IMR-90 (cell line): ENCODE results near the gene CALML3. TPM values are rescaled to one million over a fixed set of nuclear protein-coding genes. Genes with fewer than 3 reads are reported as not detected.

ENCODE experiments used
- ATAC-seq: fragments of 200-7000 bp; cut with Tn5 transposase; 2 replicates; pipeline ENCODE4 v1.9.1; 2020; ENCODE audit warnings: low read depth, mild to moderate bottlenecking, moderate library complexity
- BruUV-seq: library from RNA; stranded (reverse); fragments of 400-500 nt; replicated peaks from 2 replicates; lab custom pipeline; 2021; lab: Mats Ljungman, UMichigan
- CTCF ChIA-PET: fragments of 300-600 bp; formaldehyde crosslinking; extraction: SDS; loops from one replicate; lab custom pipeline; 2021; ENCODE audit warnings: antibody characterized with exemption; lab: Yijun Ruan, JAX
- POLR2A ChIA-PET: fragments of 300-600 bp; sonication (Branson Sonifier 250); formaldehyde crosslinking; loops from one replicate; lab custom pipeline; 2022; ENCODE audit warnings: antibody characterized with exemption; ENCODE audit not compliant: unreplicated experiment; lab: Charles Lee
- DNase-seq: peaks from one replicate; pipeline ENCODE4 v3.0.0; 2013
- H2AFZ ChIP-seq: replicated peaks from 2 replicates; pipeline ENCODE3; 2013; ENCODE audit warnings: low read length, mild to moderate bottlenecking; ENCODE audit not compliant: poor library complexity
- H2AK5ac ChIP-seq: 2 replicates; pipeline ENCODE4 v1.6.1; 2013; ENCODE audit warnings: low read depth, low read length, inconsistent platforms
- H2AK9ac ChIP-seq: replicated peaks from 2 replicates; pipeline ENCODE3; 2013; ENCODE audit warnings: mild to moderate bottlenecking, low read depth, low read length, moderate library complexity; ENCODE audit not compliant: poor library complexity
- H2BK120ac ChIP-seq: 2 replicates; pipeline ENCODE4 v1.6.1; 2013; ENCODE audit warnings: low read depth, low read length, inconsistent platforms
- H2BK15ac ChIP-seq: 3 replicates; pipeline ENCODE4 v1.6.1; 2013; ENCODE audit warnings: low read depth, low read length, inconsistent platforms
- H2BK20ac ChIP-seq: 2 replicates; pipeline ENCODE4 v1.6.1; 2013; ENCODE audit warnings: low read depth, mild to moderate bottlenecking, inconsistent platforms, low read length, moderate library complexity
- H2BK5ac ChIP-seq: 2 replicates; pipeline ENCODE4 v1.6.1; 2013; ENCODE audit warnings: mild to moderate bottlenecking, low read depth, low read length, inconsistent platforms; ENCODE audit not compliant: poor library complexity, severe bottlenecking
- H3K14ac ChIP-seq: replicated peaks from 2 replicates; pipeline ENCODE4 v1.6.1; 2013; ENCODE audit warnings: low read depth, low read length, inconsistent platforms
- H3K18ac ChIP-seq: 2 replicates; pipeline ENCODE4 v1.6.1; 2013; ENCODE audit warnings: low read depth, low read length, control low read depth
- H3K23ac ChIP-seq: 2 replicates; pipeline ENCODE4 v1.6.1; 2013; ENCODE audit warnings: low read depth, low read length, inconsistent platforms
- H3K27ac ChIP-seq: 2 replicates; pipeline ENCODE4 v1.5.1; 2013; ENCODE audit warnings: mild to moderate bottlenecking, control low read depth, low read length; ENCODE audit not compliant: insufficient read depth
- H3K27me3 ChIP-seq: 2 replicates; pipeline ENCODE4 v1.6.1; 2013; ENCODE audit warnings: low read length; ENCODE audit not compliant: control insufficient read depth, insufficient read depth
- H3K36me3 ChIP-seq: 2 replicates; pipeline ENCODE4 v1.6.1; 2013; ENCODE audit warnings: low read length, mixed read lengths; ENCODE audit not compliant: control insufficient read depth, insufficient read depth
- H3K4ac ChIP-seq: 2 replicates; pipeline ENCODE4 v1.6.1; 2013; ENCODE audit warnings: low read depth, low read length, inconsistent platforms
- H3K4me1 ChIP-seq: 2 replicates; pipeline ENCODE4 v1.6.1; 2013; ENCODE audit warnings: low read length, mixed read lengths; ENCODE audit not compliant: control insufficient read depth, insufficient read depth
- H3K4me2 ChIP-seq: 2 replicates; pipeline ENCODE4 v1.6.1; 2013; ENCODE audit warnings: low read depth, mild to moderate bottlenecking, control low read depth, low read length, moderate library complexity
- H3K4me3 ChIP-seq: 2 replicates; pipeline ENCODE4 v1.5.1; 2013; ENCODE audit warnings: low read depth, mild to moderate bottlenecking, control low read depth, low read length, moderate library complexity; ENCODE audit not compliant: insufficient read depth
- H3K56ac ChIP-seq: 2 replicates; pipeline ENCODE4 v1.6.1; 2013; ENCODE audit warnings: low read length, inconsistent platforms; ENCODE audit not compliant: insufficient read depth; ENCODE audit errors: extremely low read depth
- H3K79me1 ChIP-seq, 2 experiments: 2 replicates each; pipeline ENCODE4 v1.6.1; 2013; ENCODE audit warnings: low read length in 2 of 2, inconsistent platforms in 1 of 2, low read depth in 1 of 2
- H3K9ac ChIP-seq: 2 replicates; pipeline ENCODE4 v1.6.1; 2013; ENCODE audit warnings: low read depth, low read length, control low read depth
- H3K9me1 ChIP-seq: 2 replicates; pipeline ENCODE4 v1.6.1; 2013; ENCODE audit warnings: low read length, inconsistent platforms; ENCODE audit not compliant: insufficient read depth
- H3K9me3 ChIP-seq: 2 replicates; pipeline ENCODE4 v1.6.1; 2013; ENCODE audit warnings: low read length; ENCODE audit not compliant: control insufficient read depth, insufficient read depth
- H4K20me1 ChIP-seq: 2 replicates; pipeline ENCODE4 v1.6.1; 2013; ENCODE audit warnings: low read length, inconsistent platforms; ENCODE audit not compliant: insufficient read depth
- H4K5ac ChIP-seq: 2 replicates; pipeline ENCODE4 v1.6.1; 2013; ENCODE audit warnings: mild to moderate bottlenecking, low read depth, low read length, control low read depth
- H4K8ac ChIP-seq, 2 experiments: 2 replicates each; pipeline ENCODE4 v1.6.1; 2013; ENCODE audit warnings: low read depth in 2 of 2, low read length in 2 of 2, control low read depth in 1 of 2, inconsistent platforms in 1 of 2
- H4K91ac ChIP-seq: 2 replicates; pipeline ENCODE4 v1.6.1; 2013; ENCODE audit warnings: low read depth, low read length, inconsistent platforms; ENCODE audit not compliant: insufficient read depth
- CEBPB ChIP-seq: IDR thresholded peaks from 2 replicates; pipeline ENCODE4 v1.6.1; 2012; ENCODE audit warnings: low read depth, low read length, improper control_type of control experiment
- FOS ChIP-seq: fragments of 150-350 bp; IDR thresholded peaks from 2 replicates; pipeline ENCODE4 v1.6.1; 2016; ENCODE audit warnings: low read depth, low read length
- MAZ ChIP-seq: IDR thresholded peaks from 2 replicates; pipeline ENCODE4 v1.6.1; 2012; ENCODE audit warnings: low read depth, mild to moderate bottlenecking, low read length, improper control_type of control experiment, moderate library complexity, borderline replicate concordance
- MXI1 ChIP-seq: IDR thresholded peaks from 2 replicates; pipeline ENCODE4 v1.6.1; 2012; ENCODE audit warnings: low read depth, mild to moderate bottlenecking, low read length, moderate library complexity, borderline replicate concordance
- NFE2L2 ChIP-seq: fragments of 150-350 bp; IDR thresholded peaks from 2 replicates; pipeline ENCODE4 v1.6.1; 2016; ENCODE audit warnings: low read depth, mild to moderate bottlenecking, low read length
- RFX5 ChIP-seq: IDR thresholded peaks from 2 replicates; pipeline ENCODE4 v1.8.0; 2012; ENCODE audit warnings: low read depth, mild to moderate bottlenecking, low read length, moderate library complexity
- SMC3 ChIP-seq: fragments of 150-350 bp; IDR thresholded peaks from 2 replicates; pipeline ENCODE4 v1.6.1; 2016; ENCODE audit warnings: low read depth, mild to moderate bottlenecking, antibody characterized with exemption, low read length, moderate library complexity
- WGBS, 2 experiments: methylation state at CpG; one replicate each; pipeline versions ENCODE4 v1.1.5 to v1.1.7; 2013; ENCODE audit warnings: missing lambda C conversion rate in 2 of 2; ENCODE audit not compliant: insufficient read length in 1 of 2; ENCODE audit errors: extremely low coverage in 2 of 2; 5-methylcytosine and 5-hydroxymethylcytosine counted together
- dilution Hi-C: fragments of 300-500 bp; cut with HindIII; formaldehyde crosslinking; loops from one replicate; pipeline ENCODE4 v1.14.3; 2018; ENCODE audit warnings: low sequenced_read_pairs; ENCODE audit not compliant: unreplicated experiment
- in situ Hi-C: fragments of 300-500 bp; cut with MboI; formaldehyde crosslinking; loops from 3 replicates; pipeline ENCODE4 v1.14.3; 2019; ENCODE audit warnings: low sequenced_read_pairs, inconsistent platforms, mixed read lengths
- intact Hi-C: fragments of 100-400 bp; cut with micrococcal nuclease; formaldehyde crosslinking; loops from 2 replicates; pipeline ENCODE4 v1.10.0; 2022
- polyA plus RNA-seq, 3 experiments: library from polyadenylated mRNA; depleted of rRNA; stranded (reverse); fragments of >200 nt; gene quantifications; 2 replicates each; pipeline ENCODE4 v1.2.3, GENCODE V29; 2012; ENCODE audit warnings: low replicate concordance in 1 of 3
- total RNA-seq: library from RNA; depleted of rRNA; stranded (reverse); fragments of >200 nt; gene quantifications from 2 replicates; pipeline ENCODE4 v1.2.3, GENCODE V29; 2012
- TF ChIP-seq, protein P1 (sequence below): fragments of 150-350 bp; IDR thresholded peaks from 2 replicates; pipeline ENCODE4 v1.6.1; 2016; ENCODE audit warnings: low read depth, mild to moderate bottlenecking, low read length, moderate library complexity, borderline replicate concordance

The CALML3 gene
- total and polyA plus RNA-seq, 2 of the 4 experiments (the other 2 are of a cell fraction): not detected

GRCh38 chr10:5536486-5537081 is 11.8 kb downstream of the CALML3 start:
- Histone ChIP-seq H3K9me3 (peaks cover 1% of the 10 kb centered on the region; the same call in 1 of the 2 replicates), H3K27ac (no peak overlapping the region), H3K23ac (no peak overlapping the region), H3K18ac (no peak overlapping the region), H4K20me1 (no peaks in the 10 kb centered on the region), H3K14ac (no peak overlapping the region), H3K27me3 (no peaks in the 10 kb centered on the region), H2AK5ac (peak overlapping the region; percentile 61; the same call in 1 of the 2 replicates), H3K9me1 (peaks cover 3% of the 10 kb centered on the region; the same call in 1 of the 2 replicates), H3K4me2 (no peak overlapping the region), H3K4me1 (peaks cover 10% of the 10 kb centered on the region), H2BK20ac (no peak overlapping the region), H4K91ac (no peak overlapping the region), H2BK120ac (no peak overlapping the region), H2AK9ac (no peak overlapping the region), H4K5ac (no peak overlapping the region; the same call in 1 of the 2 replicates), H3K4me3 (no peak overlapping the region), H2BK15ac (peak overlapping the region; percentile 28; the same call in 1 of the 3 replicates), H3K4ac (no peak overlapping the region; the same call in 1 of the 2 replicates), H3K9ac (no peak overlapping the region), H2BK5ac (no peak overlapping the region), H3K56ac (no peak overlapping the region), H2AFZ (no peak overlapping the region), H3K36me3 (no peaks in the 10 kb centered on the region), H3K79me1 (no peaks in the 10 kb centered on the region), H4K8ac (no peak overlapping the region)
- POLR2A ChIA-PET: no interaction called here
- ATAC-seq (no peak), DNase-seq (no peak)
- 80% methylated on average over 1 of the region's 7 CpGs; no CpG with 5 or more reads in 1 of the 2 experiments for WGBS, 2 experiments
- TF ChIP-seq FOS: no peak
- no peak for TF ChIP-seq RFX5
- no peak for TF ChIP-seq MXI1
- TF ChIP-seq, protein P1, sequence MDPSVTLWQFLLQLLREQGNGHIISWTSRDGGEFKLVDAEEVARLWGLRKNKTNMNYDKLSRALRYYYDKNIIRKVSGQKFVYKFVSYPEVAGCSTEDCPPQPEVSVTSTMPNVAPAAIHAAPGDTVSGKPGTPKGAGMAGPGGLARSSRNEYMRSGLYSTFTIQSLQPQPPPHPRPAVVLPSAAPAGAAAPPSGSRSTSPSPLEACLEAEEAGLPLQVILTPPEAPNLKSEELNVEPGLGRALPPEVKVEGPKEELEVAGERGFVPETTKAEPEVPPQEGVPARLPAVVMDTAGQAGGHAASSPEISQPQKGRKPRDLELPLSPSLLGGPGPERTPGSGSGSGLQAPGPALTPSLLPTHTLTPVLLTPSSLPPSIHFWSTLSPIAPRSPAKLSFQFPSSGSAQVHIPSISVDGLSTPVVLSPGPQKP: no peak
- TF ChIP-seq NFE2L2: no peak
- no peak for TF ChIP-seq CEBPB
- no peak for TF ChIP-seq SMC3
- TF ChIP-seq MAZ: no peak
- BruUV-seq: no TSS peak
- CTCF ChIA-PET: no interaction called here
- dilution Hi-C loops: no loop called here
- in situ Hi-C loops: no loop called here
- intact Hi-C loops: loop anchor here (5.0 kb wide), 1 partner anchor 74 kb away; no protein-coding TSS in a partner anchor
